ENCODE measurements around the gene ZNF653.

ZNF653 gene

GRCh38 chr19:11513946-11514345, 8.3 kb upstream of the ZNF653 start:
- no peak overlapping the region for H3K4me3 ChIP-seq (ENCODE audit: extremely low read depth, insufficient read depth, low read length, poor library complexity, severe bottlenecking)
- H3K27ac ChIP-seq (ENCODE audit: low read depth, low read length, severe bottlenecking): no peak overlapping the region
- H3K4me1 ChIP-seq (ENCODE audit: control insufficient read depth, insufficient read depth, low read length, poor library complexity, severe bottlenecking): no peaks in the 10 kb centered on the region
- no peaks in the 10 kb centered on the region for H3K9me3 ChIP-seq (ENCODE audit: control insufficient read depth, low read length)
- 94 to 95% methylated on average over 20 of the region's 20 CpGs for WGBS, 2 experiments (ENCODE audit: insufficient coverage in 2 of 2)
- peaks cover 19% of the 10 kb centered on the region for H3K36me3 ChIP-seq (ENCODE audit: control insufficient read depth, insufficient read depth, low read length)

GRCh38 chr19:11510444-11510843, 4.8 kb upstream of the ZNF653 start:
- H3K9me3 ChIP-seq (ENCODE audit: control insufficient read depth, low read length): no peaks in the 10 kb centered on the region
- H3K36me3 ChIP-seq (ENCODE audit: control insufficient read depth, insufficient read depth, low read length): peaks cover 18% of the 10 kb centered on the region
- no peak overlapping the region for H3K4me3 ChIP-seq (ENCODE audit: extremely low read depth, insufficient read depth, low read length, poor library complexity, severe bottlenecking)
- WGBS, 2 experiments (ENCODE audit: insufficient coverage in 2 of 2): 97 to 98% methylated on average over 6 to 7 of the region's 8 CpGs
- H3K4me1 ChIP-seq (ENCODE audit: control insufficient read depth, insufficient read depth, low read length, poor library complexity, severe bottlenecking): peaks cover 15% of the 10 kb centered on the region
- no peak overlapping the region for H3K27ac ChIP-seq (ENCODE audit: low read depth, low read length, severe bottlenecking)

- H3K9me3 ChIP-seq (ENCODE audit: control insufficient read depth, low read length): no peaks in the 10 kb centered on the region
- no peak overlapping the region for H3K27ac ChIP-seq (ENCODE audit: low read depth, low read length, severe bottlenecking)
- 91 to 94% methylated on average over 14 to 17 of the region's 18 CpGs for WGBS, 2 experiments (ENCODE audit: insufficient coverage in 2 of 2)
- H3K4me1 ChIP-seq (ENCODE audit: control insufficient read depth, insufficient read depth, low read length, poor library complexity, severe bottlenecking): peaks cover 15% of the 10 kb centered on the region
- no peak overlapping the region for H3K4me3 ChIP-seq (ENCODE audit: extremely low read depth, insufficient read depth, low read length, poor library complexity, severe bottlenecking)
- peaks cover 10% of the 10 kb centered on the region for H3K36me3 ChIP-seq (ENCODE audit: control insufficient read depth, insufficient read depth, low read length)
Measured at GRCh38 chr19:11507370-11508078, 1.9 kb upstream of the ZNF653 start.

GRCh38 chr19:11506967-11507366, 1.3 kb upstream of the ZNF653 start:
- Histone ChIP-seq H3K9me3 (ENCODE audit: control insufficient read depth, low read length) (no peaks in the 10 kb centered on the region), H3K27ac (ENCODE audit: low read depth, low read length, severe bottlenecking) (no peak overlapping the region), H3K4me3 (ENCODE audit: extremely low read depth, insufficient read depth, low read length, poor library complexity, severe bottlenecking) (no peak overlapping the region), H3K4me1 (ENCODE audit: control insufficient read depth, insufficient read depth, low read length, poor library complexity, severe bottlenecking) (peaks cover 15% of the 10 kb centered on the region), H3K36me3 (ENCODE audit: control insufficient read depth, insufficient read depth, low read length) (peaks cover 9% of the 10 kb centered on the region)
- WGBS, 2 experiments (ENCODE audit: insufficient coverage in 2 of 2): 95% methylated on average over 5 of the region's 6 CpGs; no CpG with 5 or more reads in 1 of the 2 experiments

- no peaks in the 10 kb centered on the region for H3K9me3 ChIP-seq (ENCODE audit: control insufficient read depth, low read length)
- H3K36me3 ChIP-seq (ENCODE audit: control insufficient read depth, insufficient read depth, low read length): peaks cover 9% of the 10 kb centered on the region
- peak overlapping the region; percentile 85 for H3K4me3 ChIP-seq (ENCODE audit: extremely low read depth, insufficient read depth, low read length, poor library complexity, severe bottlenecking)
- WGBS, 2 experiments (ENCODE audit: insufficient coverage in 2 of 2): 71 to 77% methylated on average over 17 to 19 of the region's 20 CpGs
- H3K4me1 ChIP-seq (ENCODE audit: control insufficient read depth, insufficient read depth, low read length, poor library complexity, severe bottlenecking): peaks cover 15% of the 10 kb centered on the region
- peak overlapping the region; percentile 95 for H3K27ac ChIP-seq (ENCODE audit: low read depth, low read length, severe bottlenecking)
Measured at GRCh38 chr19:11506101-11506555, 489 bp upstream of the ZNF653 start.

GRCh38 chr19:11505032-11505503, 571 bp downstream of the ZNF653 start:
- Histone ChIP-seq H3K36me3 (ENCODE audit: control insufficient read depth, insufficient read depth, low read length) (peaks cover 9% of the 10 kb centered on the region), H3K27ac (ENCODE audit: low read depth, low read length, severe bottlenecking) (peak overlapping the region; percentile 95), H3K4me3 (ENCODE audit: extremely low read depth, insufficient read depth, low read length, poor library complexity, severe bottlenecking) (peak overlapping the region; percentile 85), H3K9me3 (ENCODE audit: control insufficient read depth, low read length) (no peaks in the 10 kb centered on the region), H3K4me1 (ENCODE audit: control insufficient read depth, insufficient read depth, low read length, poor library complexity, severe bottlenecking) (peaks cover 15% of the 10 kb centered on the region)
- WGBS, 2 experiments (ENCODE audit: insufficient coverage in 2 of 2): 1 to 3% methylated on average over 21 to 29 of the region's 33 CpGs

- H3K36me3 ChIP-seq (ENCODE audit: control insufficient read depth, insufficient read depth, low read length): peaks cover 9% of the 10 kb centered on the region
- peak overlapping the region; percentile 85 for H3K4me3 ChIP-seq (ENCODE audit: extremely low read depth, insufficient read depth, low read length, poor library complexity, severe bottlenecking)
- no peaks in the 10 kb centered on the region for H3K9me3 ChIP-seq (ENCODE audit: control insufficient read depth, low read length)
- WGBS, 2 experiments (ENCODE audit: insufficient coverage in 2 of 2): 68 to 81% methylated on average over 5 to 6 of the region's 7 CpGs
- peak overlapping the region; percentile 50 for H3K27ac ChIP-seq (ENCODE audit: low read depth, low read length, severe bottlenecking)
- peaks cover 15% of the 10 kb centered on the region for H3K4me1 ChIP-seq (ENCODE audit: control insufficient read depth, insufficient read depth, low read length, poor library complexity, severe bottlenecking)
Measured at GRCh38 chr19:11504502-11505031, 1.1 kb downstream of the ZNF653 start.

- peaks cover 8% of the 10 kb centered on the region for H3K36me3 ChIP-seq (ENCODE audit: control insufficient read depth, insufficient read depth, low read length)
- WGBS, 2 experiments (ENCODE audit: insufficient coverage in 2 of 2): 82 to 98% methylated on average over 7 of the region's 7 CpGs
- H3K27ac ChIP-seq (ENCODE audit: low read depth, low read length, severe bottlenecking): no peak overlapping the region
- H3K4me1 ChIP-seq (ENCODE audit: control insufficient read depth, insufficient read depth, low read length, poor library complexity, severe bottlenecking): no peaks in the 10 kb centered on the region
- H3K9me3 ChIP-seq (ENCODE audit: control insufficient read depth, low read length): no peaks in the 10 kb centered on the region
- H3K4me3 ChIP-seq (ENCODE audit: extremely low read depth, insufficient read depth, low read length, poor library complexity, severe bottlenecking): no peak overlapping the region
Measured at GRCh38 chr19:11499890-11500420, 5.7 kb downstream of the ZNF653 start.

- H3K9me3 ChIP-seq (ENCODE audit: control insufficient read depth, low read length): no peaks in the 10 kb centered on the region
- WGBS, 2 experiments (ENCODE audit: insufficient coverage in 2 of 2): 92 to 100% methylated on average over 1 to 4 of the region's 6 CpGs
- H3K4me1 ChIP-seq (ENCODE audit: control insufficient read depth, insufficient read depth, low read length, poor library complexity, severe bottlenecking): no peaks in the 10 kb centered on the region
- no peak overlapping the region for H3K4me3 ChIP-seq (ENCODE audit: extremely low read depth, insufficient read depth, low read length, poor library complexity, severe bottlenecking)
- peaks cover 11% of the 10 kb centered on the region for H3K36me3 ChIP-seq (ENCODE audit: control insufficient read depth, insufficient read depth, low read length)
- H3K27ac ChIP-seq (ENCODE audit: low read depth, low read length, severe bottlenecking): no peak overlapping the region
Measured at GRCh38 chr19:11499220-11499726, 6.4 kb downstream of the ZNF653 start.

GRCh38 chr19:11496391-11497163, 9.1 kb downstream of the ZNF653 start:
- no peak overlapping the region for H3K4me3 ChIP-seq (ENCODE audit: extremely low read depth, insufficient read depth, low read length, poor library complexity, severe bottlenecking)
- no peaks in the 10 kb centered on the region for H3K9me3 ChIP-seq (ENCODE audit: control insufficient read depth, low read length)
- H3K36me3 ChIP-seq (ENCODE audit: control insufficient read depth, insufficient read depth, low read length): peaks cover 19% of the 10 kb centered on the region
- no peak overlapping the region for H3K27ac ChIP-seq (ENCODE audit: low read depth, low read length, severe bottlenecking)
- 63 to 71% methylated on average over 14 to 16 of the region's 17 CpGs for WGBS, 2 experiments (ENCODE audit: insufficient coverage in 2 of 2)
- no peaks in the 10 kb centered on the region for H3K4me1 ChIP-seq (ENCODE audit: control insufficient read depth, insufficient read depth, low read length, poor library complexity, severe bottlenecking)
